ENCODE data around the gene TMEM175.
"Not testable (repeated sequence)": the region's sequence is repeated elsewhere in the genome, so short reads cannot be mapped to it uniquely, and the experiment has no call there.

The TMEM175 gene

DNA sequence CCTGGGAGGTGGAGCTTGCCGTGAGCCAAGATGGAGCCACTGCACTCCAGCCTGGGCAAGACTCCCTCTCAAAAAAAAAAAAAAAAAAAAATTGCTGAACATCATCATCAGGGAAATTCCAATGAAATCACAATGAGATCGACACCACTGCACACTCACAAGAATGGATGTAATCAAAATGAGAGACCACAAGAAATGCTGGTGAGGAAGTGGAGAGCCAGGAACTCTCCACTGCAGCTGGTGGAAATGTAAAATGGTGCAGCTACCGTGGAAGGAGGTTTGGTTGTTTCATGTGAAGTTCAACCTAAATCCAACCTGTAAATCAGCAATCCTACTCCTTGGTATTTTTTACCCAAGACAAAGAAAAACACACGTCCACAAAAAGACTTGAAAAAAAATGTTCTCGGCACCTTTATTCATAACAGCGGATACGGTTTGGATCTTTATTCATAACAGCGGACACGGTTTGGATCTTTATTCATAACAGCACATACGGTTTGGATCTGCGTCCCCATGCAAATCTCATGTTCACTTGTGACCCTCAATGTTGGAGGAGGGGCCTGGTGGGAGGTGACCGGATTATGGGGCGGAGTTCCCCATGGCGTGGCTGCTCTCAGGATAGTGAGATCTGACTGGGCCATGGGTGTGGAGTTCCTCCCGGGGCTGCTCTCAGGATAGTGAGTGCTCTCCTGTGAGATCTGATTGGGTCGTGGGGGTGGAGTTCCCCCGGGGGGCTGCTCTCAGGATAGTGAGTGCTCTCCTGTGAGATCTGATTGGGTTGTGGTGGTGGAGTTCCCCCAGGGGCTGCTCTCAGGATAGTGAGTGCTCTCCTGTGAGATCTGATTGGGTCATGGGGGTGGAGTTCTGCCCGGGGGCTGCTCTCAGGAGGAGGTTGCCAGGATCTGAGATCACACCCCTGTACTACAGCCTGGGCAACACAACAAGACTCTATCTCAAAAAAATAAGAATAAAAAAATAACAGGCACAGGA is 7.9 kb upstream of the TMEM175 start:
- ChIA-PET CTCF (no interaction called here), POLR2A (no interaction called here)
- TF ChIP-seq, protein P1, sequence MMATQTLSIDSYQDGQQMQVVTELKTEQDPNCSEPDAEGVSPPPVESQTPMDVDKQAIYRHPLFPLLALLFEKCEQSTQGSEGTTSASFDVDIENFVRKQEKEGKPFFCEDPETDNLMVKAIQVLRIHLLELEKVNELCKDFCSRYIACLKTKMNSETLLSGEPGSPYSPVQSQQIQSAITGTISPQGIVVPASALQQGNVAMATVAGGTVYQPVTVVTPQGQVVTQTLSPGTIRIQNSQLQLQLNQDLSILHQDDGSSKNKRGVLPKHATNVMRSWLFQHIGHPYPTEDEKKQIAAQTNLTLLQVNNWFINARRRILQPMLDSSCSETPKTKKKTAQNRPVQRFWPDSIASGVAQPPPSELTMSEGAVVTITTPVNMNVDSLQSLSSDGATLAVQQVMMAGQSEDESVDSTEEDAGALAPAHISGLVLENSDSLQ (IDR thresholded peaks at IDR 0.05), result no peak
- TF ChIP-seq L3MBTL2 (conservative IDR thresholded peaks at IDR 0.05) (no peak), LEF1 (IDR thresholded peaks at IDR 0.05; ENCODE audit: borderline replicate concordance) (no peak), HDGF (IDR thresholded peaks at IDR 0.05; ENCODE audit: borderline replicate concordance) (no peak), SUZ12 (IDR thresholded peaks at IDR 0.05) (no peak)
- no peak for DNase-seq (ENCODE audit: extremely low spot score)

DNA sequence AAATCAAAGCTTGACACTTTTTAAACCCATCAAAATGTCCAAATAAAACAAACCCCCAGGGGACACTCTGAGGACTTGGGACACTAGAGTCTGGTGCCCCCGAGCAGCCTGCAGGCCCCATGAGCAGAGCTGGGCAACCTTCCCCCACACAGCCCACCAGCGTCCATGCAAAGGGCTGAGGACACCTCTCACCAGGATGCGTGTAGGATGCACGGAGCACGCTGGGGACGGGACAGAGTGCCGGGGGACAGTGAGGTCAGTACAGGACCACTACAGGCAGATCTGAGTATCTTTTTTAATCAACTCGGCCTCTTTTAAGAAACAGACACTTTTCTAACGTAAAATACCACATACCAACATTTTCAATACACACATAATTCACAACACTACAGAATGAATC is 7.1 kb upstream of the TMEM175 start:
- ChIA-PET POLR2A (no interaction called here), CTCF (no interaction called here)
- no peak for TF ChIP-seq BHLHE40 (IDR thresholded peaks at IDR 0.05; ENCODE audit: borderline replicate concordance)
- TF ChIP-seq, protein P1 (IDR thresholded peaks at IDR 0.05), result no peak
- TF ChIP-seq CTBP1 (IDR thresholded peaks at IDR 0.05; ENCODE audit: borderline replicate concordance), result no peak
- no peak for TF ChIP-seq LEF1 (IDR thresholded peaks at IDR 0.05; ENCODE audit: borderline replicate concordance)
- TF ChIP-seq ARNT (IDR thresholded peaks at IDR 0.05), result no peak
- no peak for TF ChIP-seq FOXA1 (IDR thresholded peaks at IDR 0.05)
- TF ChIP-seq ZNF384 (IDR thresholded peaks at IDR 0.05), result no peak
- TF ChIP-seq FOXK2 (IDR thresholded peaks at IDR 0.05), result no peak
- no peak for TF ChIP-seq FOXM1 (IDR thresholded peaks at IDR 0.05; ENCODE audit: borderline replicate concordance)
- no peak for TF ChIP-seq TARDBP (IDR thresholded peaks at IDR 0.05)
- no peak for TF ChIP-seq HDGF (IDR thresholded peaks at IDR 0.05; ENCODE audit: borderline replicate concordance)
- no peak for TF ChIP-seq NFRKB (IDR thresholded peaks at IDR 0.05)
- TF ChIP-seq ELF4 (IDR thresholded peaks at IDR 0.05), result no peak
- no peak for TF ChIP-seq SUZ12 (IDR thresholded peaks at IDR 0.05)
- no peak for TF ChIP-seq L3MBTL2 (conservative IDR thresholded peaks at IDR 0.05)
- TF ChIP-seq SP1 (IDR thresholded peaks at IDR 0.05), result no peak
- DNase-seq (ENCODE audit: extremely low spot score), result no peak

DNA sequence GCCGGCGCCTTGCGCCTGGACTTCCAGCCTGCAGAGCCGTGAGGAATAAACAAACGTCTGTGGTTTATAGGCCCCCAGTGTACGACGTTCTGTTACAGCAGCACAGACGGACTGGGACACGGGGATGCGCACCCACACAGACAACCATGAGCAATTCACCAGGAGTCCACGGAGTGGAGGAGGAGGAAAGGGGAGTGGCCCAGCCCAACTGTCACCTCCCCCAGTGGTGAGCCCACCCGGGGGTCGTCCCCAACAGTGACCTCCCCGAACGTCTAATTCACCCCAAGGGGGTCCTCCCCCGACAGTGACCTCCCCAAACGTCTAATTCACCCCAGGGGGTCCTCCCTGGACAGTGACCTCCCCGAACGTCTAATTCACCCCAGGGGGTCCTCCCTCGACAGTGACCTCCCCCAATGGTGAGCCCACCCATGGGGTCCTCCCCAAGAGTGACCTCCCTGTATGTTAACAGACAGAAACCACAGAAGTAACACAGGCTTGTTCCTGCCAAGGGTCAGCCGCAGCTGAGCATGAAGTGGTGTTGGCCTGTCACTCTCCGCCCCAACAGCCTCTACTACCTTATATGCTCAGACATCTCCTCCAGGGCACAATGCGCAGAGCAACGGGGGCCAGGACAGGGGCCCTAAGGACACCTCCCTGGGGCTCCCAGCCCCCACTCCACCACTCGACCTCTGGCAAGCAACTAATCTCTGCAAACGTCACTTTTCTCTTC is 6.3 kb upstream of the TMEM175 start:
- POLR2A ChIA-PET, result no interaction called here
- DNase-seq (ENCODE audit: extremely low spot score), result no peak
- CTCF ChIA-PET, result interaction anchor here (0.7 to 1.0 kb wide), 2 partner anchors 13 to 29 kb away, joined by 3 to 4 read pairs; no protein-coding TSS in a partner anchor
- TF ChIP-seq HDGF (IDR thresholded peaks at IDR 0.05; ENCODE audit: borderline replicate concordance) (no peak), ARNT (IDR thresholded peaks at IDR 0.05) (no peak), SP1 (IDR thresholded peaks at IDR 0.05) (no peak), ELF4 (IDR thresholded peaks at IDR 0.05) (no peak), BHLHE40 (IDR thresholded peaks at IDR 0.05; ENCODE audit: borderline replicate concordance) (no peak), NFRKB (IDR thresholded peaks at IDR 0.05) (no peak), FOXM1 (IDR thresholded peaks at IDR 0.05; ENCODE audit: borderline replicate concordance) (no peak), SUZ12 (IDR thresholded peaks at IDR 0.05) (no peak), FOXK2 (IDR thresholded peaks at IDR 0.05) (no peak), FOXA1 (IDR thresholded peaks at IDR 0.05) (no peak), ZNF384 (IDR thresholded peaks at IDR 0.05) (no peak), LEF1 (IDR thresholded peaks at IDR 0.05; ENCODE audit: borderline replicate concordance) (no peak), CTBP1 (IDR thresholded peaks at IDR 0.05; ENCODE audit: borderline replicate concordance) (no peak), TARDBP (IDR thresholded peaks at IDR 0.05) (no peak), L3MBTL2 (conservative IDR thresholded peaks at IDR 0.05) (no peak)
- TF ChIP-seq, protein P1 (IDR thresholded peaks at IDR 0.05), result no peak

DNA sequence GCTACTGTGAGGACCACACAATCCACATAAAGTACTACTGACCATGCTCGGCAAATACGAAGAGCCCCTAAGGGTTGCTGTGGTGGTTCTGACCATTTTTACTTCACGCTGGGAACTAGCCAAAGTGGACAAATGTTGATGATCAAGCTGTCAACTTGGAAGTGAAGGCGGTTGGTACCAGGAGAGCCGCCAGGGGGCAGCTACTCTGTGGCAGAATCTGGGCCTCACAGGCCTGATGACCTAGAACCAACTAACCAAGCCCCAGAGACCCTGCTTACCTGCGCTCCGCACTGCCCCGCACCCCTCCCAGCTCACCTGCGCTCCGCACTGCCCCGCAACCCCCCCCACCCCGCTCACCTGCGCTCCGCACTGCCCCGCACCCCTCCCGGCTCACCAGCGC is 5.7 kb upstream of the TMEM175 start:
- TF ChIP-seq LEF1 (IDR thresholded peaks at IDR 0.05; ENCODE audit: borderline replicate concordance), result no peak
- TF ChIP-seq, protein P1 (IDR thresholded peaks at IDR 0.05), result no peak
- no peak for TF ChIP-seq SUZ12 (IDR thresholded peaks at IDR 0.05)
- no peak for TF ChIP-seq ELF4 (IDR thresholded peaks at IDR 0.05)
- no peak for TF ChIP-seq FOXA1 (IDR thresholded peaks at IDR 0.05)
- TF ChIP-seq ARNT (IDR thresholded peaks at IDR 0.05), result no peak
- TF ChIP-seq FOXM1 (IDR thresholded peaks at IDR 0.05; ENCODE audit: borderline replicate concordance), result no peak
- TF ChIP-seq L3MBTL2 (conservative IDR thresholded peaks at IDR 0.05), result no peak
- no peak for TF ChIP-seq HDGF (IDR thresholded peaks at IDR 0.05; ENCODE audit: borderline replicate concordance)
- no peak for TF ChIP-seq NFRKB (IDR thresholded peaks at IDR 0.05)
- TF ChIP-seq TARDBP (IDR thresholded peaks at IDR 0.05), result no peak
- no peak for TF ChIP-seq CTBP1 (IDR thresholded peaks at IDR 0.05; ENCODE audit: borderline replicate concordance)
- no peak for TF ChIP-seq SP1 (IDR thresholded peaks at IDR 0.05)
- CTCF ChIA-PET, result interaction anchor here (0.7 to 1.0 kb wide), 2 partner anchors 13 to 30 kb away, joined by 3 to 4 read pairs; no protein-coding TSS in a partner anchor
- POLR2A ChIA-PET, result no interaction called here
- peak; percentile 69 for DNase-seq (ENCODE audit: extremely low spot score)

DNA sequence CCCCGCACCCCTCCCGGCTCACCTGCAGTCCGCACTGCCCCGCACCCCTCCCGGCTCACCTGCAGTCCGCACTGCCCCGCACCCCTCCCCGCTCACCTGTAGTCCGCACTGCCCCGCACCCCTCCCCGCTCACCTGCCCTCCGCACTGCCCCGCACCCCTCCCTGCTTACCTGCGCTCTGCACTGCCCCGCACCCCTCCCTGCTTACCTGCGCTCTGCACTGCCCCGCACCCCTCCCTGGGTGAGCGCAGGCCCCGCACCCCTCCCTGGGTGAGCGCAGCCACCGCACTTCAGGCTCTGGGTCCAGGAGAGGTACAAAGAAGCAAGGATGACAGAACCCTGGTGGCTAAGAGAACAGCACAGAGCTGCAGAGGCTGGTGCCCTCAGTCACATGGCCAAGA is 4.7 kb upstream of the TMEM175 start:
- CTCF ChIA-PET; POLR2A ChIA-PET; DNase-seq (ENCODE audit: extremely low spot score): not testable (repeated sequence)

Measured in HEK293T (cell line).